ENCODE results near the gene C3orf18.

The C3orf18 gene

GRCh38 chr3:50567386-50568167 lies at the start of gene C3orf18:
Gene C3orf18 (minus strand): TSS chr3:50567747. CDS start chr3:50565699, 2,048 bp downstream.
- peak; percentile 91 for DNase-seq

GRCh38 chr3:50616770-50617095 lies 49.2 kb upstream of the C3orf18 start:
- peak; percentile 92 for DNase-seq

GRCh38 chr3:50616003-50616769 lies 48.6 kb upstream of the C3orf18 start:
- DNase-seq: peak; percentile 89

- peak; percentile 35 for DNase-seq
Observed at GRCh38 chr3:50615190-50615589, 47.6 kb upstream of the C3orf18 start.

- no peak for DNase-seq
Observed at GRCh38 chr3:50612970-50613846, 45.7 kb upstream of the C3orf18 start.

- no peak for DNase-seq
Observed at GRCh38 chr3:50612234-50612882, 44.8 kb upstream of the C3orf18 start.

GRCh38 chr3:50611464-50612233 lies 44.1 kb upstream of the C3orf18 start, which contains the start of gene CISH:
Gene CISH (minus strand): TSS chr3:50611774. CDS start chr3:50611650, 124 bp downstream.
- DNase-seq: peak; percentile 99

- DNase-seq: no peak
Observed at GRCh38 chr3:50610992-50611463, 43.5 kb upstream of the C3orf18 start.

GRCh38 chr3:50610181-50610971 lies 42.8 kb upstream of the C3orf18 start:
- no peak for DNase-seq

- DNase-seq: no peak
Observed at GRCh38 chr3:50609763-50610085, 42.2 kb upstream of the C3orf18 start.

- no peak for DNase-seq
Observed at GRCh38 chr3:50609071-50609762, 41.7 kb upstream of the C3orf18 start.

GRCh38 chr3:50608278-50608677 lies 40.7 kb upstream of the C3orf18 start:
- DNase-seq: no peak

GRCh38 chr3:50607271-50608091 lies 39.9 kb upstream of the C3orf18 start:
- DNase-seq: no peak

GRCh38 chr3:50606596-50606995 lies 39.0 kb upstream of the C3orf18 start:
- DNase-seq: no peak

GRCh38 chr3:50605901-50606326 lies 38.4 kb upstream of the C3orf18 start:
- DNase-seq: no peak

GRCh38 chr3:50604628-50605588 lies 37.4 kb upstream of the C3orf18 start:
- no peak for DNase-seq

- no peak for DNase-seq
Observed at GRCh38 chr3:50604110-50604621, 36.6 kb upstream of the C3orf18 start.

Measured in right forelimb (tissue), 1 donor.